Measurements from ENCODE around the gene RIPOR1.
A peak's percentile ranks its signal among the peaks of the same experiment; 100 is the strongest.
"Not testable (repeated sequence)": the region's sequence is repeated elsewhere in the genome, so short reads cannot be mapped to it uniquely, and the experiment has no call there.

RIPOR1 gene

GRCh38 chr16:67499106-67499505 is 29.5 kb upstream of the RIPOR1 start:
- ATAC-seq (replicated peaks) (no peak), DNase-seq (no peak)
- Mint-ChIP-seq H3K27me3 (no peaks in the 10 kb centered on the region), H3K4me1 (peaks cover 20 to 50% of the 10 kb centered on the region in 2 donors), H3K36me3 (peaks cover 5 to 10% of the 10 kb centered on the region in 2 donors), H3K9me3 (no peaks in the 10 kb centered on the region), H3K27ac (no peak overlapping the region), H3K4me3 (no peak overlapping the region)

DNA sequence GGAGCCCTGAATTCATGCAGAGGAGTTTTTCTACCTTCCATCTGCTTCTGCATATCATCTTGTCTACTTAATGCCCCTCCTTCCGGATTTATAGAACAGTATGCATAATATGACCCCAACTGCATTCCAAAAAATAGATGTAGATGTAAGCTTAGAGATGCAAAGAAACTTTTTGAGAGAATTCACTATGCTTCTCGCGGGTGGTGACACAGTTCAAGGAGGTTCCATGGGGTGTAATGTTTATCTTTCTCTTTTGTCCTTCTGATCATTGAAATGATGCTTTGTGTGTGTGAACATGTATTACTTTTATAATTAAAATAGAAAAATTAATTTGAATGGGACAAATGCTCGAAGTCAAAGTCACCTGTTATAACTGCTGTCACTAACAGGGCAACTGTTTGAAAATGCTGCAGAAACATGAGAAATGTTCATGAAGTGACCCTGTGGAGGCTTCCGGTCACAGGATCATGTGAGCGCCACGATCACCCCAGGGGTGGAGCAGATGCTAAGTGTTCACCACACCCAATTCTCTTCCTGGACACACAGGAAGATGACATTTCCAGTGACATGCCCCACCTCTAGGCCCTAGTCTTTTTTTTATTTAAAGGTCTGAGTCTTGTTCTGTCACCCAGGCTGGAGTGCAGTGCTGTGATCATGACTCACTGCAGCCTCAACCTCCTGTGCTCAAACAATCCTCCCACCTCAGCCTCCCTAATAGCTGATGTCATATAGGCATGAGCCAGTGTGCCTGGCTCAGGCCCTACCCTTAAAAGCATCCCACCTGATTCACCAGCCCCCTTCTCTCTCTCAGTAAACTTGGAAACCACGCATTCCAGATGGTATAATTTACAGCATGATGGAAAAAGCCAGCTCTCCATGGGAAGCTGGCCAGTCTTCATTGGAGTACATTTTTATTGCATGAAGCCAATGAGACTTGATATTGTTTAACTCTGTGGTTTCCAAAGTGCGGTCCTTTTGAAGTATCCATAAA is 24.3 kb upstream of the RIPOR1 start:
- H3K9me3 Mint-ChIP-seq, result no peaks in the 10 kb centered on the region
- ATAC-seq (replicated peaks) (peak; percentile 72 to 79), DNase-seq (no peak)
- H3K4me1 Mint-ChIP-seq, result peaks cover 29 to 44% of the 10 kb centered on the region in 2 donors
- H3K27me3 Mint-ChIP-seq, result no peaks in the 10 kb centered on the region
- no peak overlapping the region for H3K4me3 Mint-ChIP-seq
- peaks cover 7 to 9% of the 10 kb centered on the region in 2 donors for H3K36me3 Mint-ChIP-seq
- peak overlapping the region; percentile 83 for H3K27ac Mint-ChIP-seq

DNA sequence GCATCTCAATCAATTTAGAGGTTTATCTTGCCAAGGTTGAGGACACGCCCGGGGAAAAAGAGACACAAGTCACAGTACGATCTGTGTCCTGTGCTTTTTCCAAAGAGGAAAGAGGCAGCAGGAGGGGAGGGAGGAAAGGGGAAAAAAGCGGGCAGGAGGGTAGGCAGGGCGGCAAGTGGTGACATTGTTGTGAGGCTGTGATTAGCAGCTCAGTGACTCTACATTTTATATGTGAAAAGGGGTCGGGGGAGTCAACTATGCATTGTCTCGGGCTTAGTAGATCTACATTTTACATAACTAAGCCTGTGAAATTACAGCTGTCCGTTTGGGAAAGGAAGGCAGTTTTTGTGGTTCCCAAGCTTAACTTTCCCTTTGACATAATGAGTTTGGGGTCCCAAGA is 22.2 kb upstream of the RIPOR1 start:
- Mint-ChIP-seq H3K9me3 (no peaks in the 10 kb centered on the region), H3K27ac (peak overlapping the region; percentile 70), H3K27me3 (no peaks in the 10 kb centered on the region), H3K4me3 (no peak overlapping the region), H3K36me3 (peaks cover 4 to 7% of the 10 kb centered on the region in 2 donors), H3K4me1 (peaks cover 27 to 35% of the 10 kb centered on the region in 2 donors)
- no peak for DNase-seq
- ATAC-seq (replicated peaks), result no peak

DNA sequence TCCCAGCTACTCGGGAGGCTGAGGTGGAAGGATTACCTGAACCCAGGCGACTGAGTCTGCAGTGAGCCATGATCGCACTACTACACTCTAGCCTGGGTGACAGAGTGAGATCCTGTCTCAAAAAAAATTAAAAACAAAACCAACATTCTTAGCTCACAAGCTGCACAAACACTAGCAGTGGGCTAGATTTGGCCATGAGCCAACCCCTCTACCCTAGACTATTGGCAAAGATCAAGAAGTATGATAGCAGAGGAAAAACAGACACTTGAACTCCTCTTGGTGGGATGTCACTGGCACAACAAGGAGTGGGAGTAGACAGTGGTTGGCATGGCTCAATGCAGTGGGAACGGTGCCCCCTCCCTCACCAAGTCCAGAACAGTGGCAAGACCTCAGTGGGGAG is 19.6 kb upstream of the RIPOR1 start:
- peak overlapping the region; percentile 9 for H3K27ac Mint-ChIP-seq
- H3K27me3 Mint-ChIP-seq, result no peaks in the 10 kb centered on the region
- H3K4me3 Mint-ChIP-seq, result no peak overlapping the region
- H3K9me3 Mint-ChIP-seq, result peaks cover 0 to 1% of the 10 kb centered on the region in 2 donors
- no peak for DNase-seq
- ATAC-seq (replicated peaks), result no peak
- H3K4me1 Mint-ChIP-seq, result peaks cover 24 to 38% of the 10 kb centered on the region in 2 donors
- H3K36me3 Mint-ChIP-seq, result peaks cover 2 to 3% of the 10 kb centered on the region in 2 donors

- not testable (repeated sequence) for H3K27ac Mint-ChIP-seq, H3K4me3 Mint-ChIP-seq, DNase-seq
These were observed 14.7 kb upstream of the RIPOR1 start for GRCh38 chr16:67513892-67514291.

DNA sequence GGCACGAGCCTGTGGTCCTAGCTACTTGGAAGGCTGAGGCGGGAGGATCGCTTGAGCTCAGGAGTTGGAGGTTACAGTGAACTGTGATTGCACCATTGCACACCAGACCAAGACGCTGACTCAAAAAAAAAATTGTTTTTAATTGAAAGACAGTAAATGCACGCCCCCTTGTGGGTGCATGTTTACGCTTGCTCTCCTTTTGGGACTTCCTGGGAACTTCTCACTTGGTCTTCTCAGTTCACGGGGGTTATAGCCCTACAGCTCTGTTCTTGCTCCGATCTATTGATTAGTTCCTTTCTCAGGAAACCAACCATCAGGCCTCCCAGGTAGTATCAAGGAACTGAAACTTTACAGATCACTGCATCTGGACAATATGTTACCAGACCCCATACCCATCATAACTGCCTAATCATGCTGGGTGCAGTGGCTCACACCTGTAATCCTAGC is 14.2 kb upstream of the RIPOR1 start:
- Mint-ChIP-seq H3K9me3 (peaks cover 0 to 1% of the 10 kb centered on the region in 2 donors), H3K27ac (peak overlapping the region; percentile 96), H3K4me1 (peaks cover 38 to 62% of the 10 kb centered on the region in 2 donors), H3K27me3 (no peaks in the 10 kb centered on the region), H3K4me3 (peak overlapping the region in 1 of 2 donors; percentile 17), H3K36me3 (peaks cover 7 to 14% of the 10 kb centered on the region in 2 donors)
- peak; percentile 89 for DNase-seq
- peak; percentile 77 to 80 for ATAC-seq (replicated peaks)

More at GRCh38 chr16:67513892-67514291, 14.7 kb upstream of the RIPOR1 start:
- H3K36me3 Mint-ChIP-seq; ATAC-seq (replicated peaks); H3K9me3 Mint-ChIP-seq; H3K27me3 Mint-ChIP-seq: not testable (repeated sequence)
- peaks cover 33 to 56% of the 10 kb centered on the region in 2 donors for H3K4me1 Mint-ChIP-seq

DNA sequence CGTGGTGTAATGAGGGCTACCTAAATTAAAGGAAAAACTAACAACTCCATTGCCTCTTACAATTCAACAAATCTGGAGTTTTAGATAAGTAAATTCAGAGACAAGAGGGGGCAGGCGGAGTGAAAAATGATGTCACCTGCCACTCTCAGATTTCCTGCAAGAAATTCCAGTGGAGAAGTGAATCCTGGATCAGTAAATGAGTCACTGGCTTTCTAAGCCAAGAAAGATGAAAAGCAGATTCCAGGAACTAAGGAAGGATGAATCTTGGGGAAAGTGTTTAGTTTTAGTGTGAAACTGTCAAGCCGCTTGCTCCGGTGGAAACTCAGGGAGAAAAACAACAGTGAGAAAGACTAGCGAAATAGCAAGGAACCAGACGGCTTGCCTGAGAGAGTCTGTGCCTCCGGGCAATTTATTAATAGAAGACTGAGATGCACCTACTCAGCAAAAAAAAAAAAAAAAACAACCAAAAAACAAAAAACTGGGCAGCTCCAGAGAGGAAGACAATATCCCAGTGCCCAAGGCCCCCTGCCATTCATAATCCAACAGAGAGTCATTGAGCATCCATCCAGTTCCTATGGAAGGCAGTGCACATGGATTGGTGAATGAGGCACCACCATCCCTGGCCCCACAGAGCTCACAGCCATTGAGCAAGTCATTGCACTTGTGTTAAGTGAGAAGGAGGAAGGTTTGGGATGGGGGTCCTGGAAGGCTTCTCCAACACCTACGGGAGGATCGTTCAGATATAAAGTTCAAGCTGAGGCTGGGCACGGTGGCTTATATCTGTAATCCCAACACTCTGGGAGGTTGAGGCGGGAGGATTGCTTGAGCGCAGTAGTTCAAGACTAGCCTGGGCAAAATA is 12.1 kb upstream of the RIPOR1 start:
- peak overlapping the region; percentile 96 for H3K27ac Mint-ChIP-seq
- peaks cover 54 to 81% of the 10 kb centered on the region in 2 donors for H3K4me1 Mint-ChIP-seq
- H3K9me3 Mint-ChIP-seq, result peaks cover 0 to 1% of the 10 kb centered on the region in 2 donors
- H3K4me3 Mint-ChIP-seq, result peak overlapping the region; percentile 11 to 64
- no peaks in the 10 kb centered on the region for H3K27me3 Mint-ChIP-seq
- H3K36me3 Mint-ChIP-seq, result peaks cover 23 to 31% of the 10 kb centered on the region in 2 donors
- ATAC-seq (replicated peaks), result no peak
- DNase-seq, result no peak

DNA sequence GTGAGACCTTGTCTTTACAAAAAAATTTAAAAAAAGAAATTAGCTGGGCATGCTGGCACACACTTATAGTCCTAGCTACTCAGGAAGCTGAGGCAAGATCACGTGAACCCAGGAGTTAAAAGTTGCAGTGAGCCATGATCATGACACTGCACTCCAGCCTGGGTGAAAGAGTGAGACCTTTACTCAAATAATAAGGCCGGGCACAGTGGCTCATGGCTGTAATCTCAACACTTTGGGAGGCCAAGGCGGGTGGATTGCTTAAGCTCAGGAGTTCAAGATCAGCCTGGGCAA is 11.5 kb upstream of the RIPOR1 start:
- DNase-seq, result no peak
- H3K4me3 Mint-ChIP-seq, result peak overlapping the region in 1 of 2 donors; percentile 64
- peaks cover 0 to 1% of the 10 kb centered on the region in 2 donors for H3K9me3 Mint-ChIP-seq
- H3K27me3 Mint-ChIP-seq, result no peaks in the 10 kb centered on the region
- peak overlapping the region; percentile 96 for H3K27ac Mint-ChIP-seq
- H3K4me1 Mint-ChIP-seq, result peaks cover 54 to 80% of the 10 kb centered on the region in 2 donors
- no peak for ATAC-seq (replicated peaks)
- peaks cover 23 to 31% of the 10 kb centered on the region in 2 donors for H3K36me3 Mint-ChIP-seq

- H3K27ac Mint-ChIP-seq, result peak overlapping the region; percentile 96
- no peaks in the 10 kb centered on the region for H3K27me3 Mint-ChIP-seq
- ATAC-seq (replicated peaks) (peak; percentile 73 to 78), DNase-seq (peak; percentile 84)
- no peaks in the 10 kb centered on the region for H3K9me3 Mint-ChIP-seq
- H3K4me3 Mint-ChIP-seq, result peak overlapping the region; percentile 94 to 95
- H3K4me1 Mint-ChIP-seq, result peaks cover 56 to 82% of the 10 kb centered on the region in 2 donors
- H3K36me3 Mint-ChIP-seq, result peaks cover 27 to 33% of the 10 kb centered on the region in 2 donors
These were observed 10.8 kb upstream of the RIPOR1 start for GRCh38 chr16:67517661-67518423.

GRCh38 chr16:67518676-67519075 is 10.0 kb upstream of the RIPOR1 start:
- ATAC-seq (replicated peaks) (no peak), DNase-seq (no peak)
- Mint-ChIP-seq H3K27ac (peak overlapping the region; percentile 96), H3K4me1 (peaks cover 57 to 80% of the 10 kb centered on the region in 2 donors), H3K27me3 (no peaks in the 10 kb centered on the region), H3K9me3 (no peaks in the 10 kb centered on the region), H3K36me3 (peaks cover 30 to 36% of the 10 kb centered on the region in 2 donors), H3K4me3 (peak overlapping the region; percentile 94 to 95)

- H3K27ac Mint-ChIP-seq, result peak overlapping the region; percentile 96
These were observed 9.4 kb upstream of the RIPOR1 start for GRCh38 chr16:67519242-67519641.

GRCh38 chr16:67521095-67521804 is 7.4 kb upstream of the RIPOR1 start:
- Mint-ChIP-seq H3K4me1 (peaks cover 63 to 85% of the 10 kb centered on the region in 2 donors), H3K36me3 (peaks cover 46 to 57% of the 10 kb centered on the region in 2 donors), H3K9me3 (no peaks in the 10 kb centered on the region), H3K27me3 (no peaks in the 10 kb centered on the region), H3K27ac (peak overlapping the region; percentile 98), H3K4me3 (peak overlapping the region; percentile 90 to 94)
- ATAC-seq (replicated peaks), result peak; percentile 70 to 77
- DNase-seq, result peak; percentile 96

More at GRCh38 chr16:67519242-67519641, 9.4 kb upstream of the RIPOR1 start:
- Mint-ChIP-seq H3K27me3 (no peaks in the 10 kb centered on the region), H3K4me1 (peaks cover 60 to 85% of the 10 kb centered on the region in 2 donors), H3K9me3 (no peaks in the 10 kb centered on the region), H3K4me3 (peak overlapping the region; percentile 94 to 95), H3K36me3 (peaks cover 32 to 41% of the 10 kb centered on the region in 2 donors)
- DNase-seq (no peak), ATAC-seq (replicated peaks) (no peak)

All from stimulated activated naive B cell treated with anti-CD40 and anti-IgM and Interleukin-4, amounts not matched to agents 10 μg/mL and 1 μg/mL and 100 μg/mL, for 72 hours (primary cell).